ENCODE measurements around the gene HBP1.

Gene HBP1

DNA sequence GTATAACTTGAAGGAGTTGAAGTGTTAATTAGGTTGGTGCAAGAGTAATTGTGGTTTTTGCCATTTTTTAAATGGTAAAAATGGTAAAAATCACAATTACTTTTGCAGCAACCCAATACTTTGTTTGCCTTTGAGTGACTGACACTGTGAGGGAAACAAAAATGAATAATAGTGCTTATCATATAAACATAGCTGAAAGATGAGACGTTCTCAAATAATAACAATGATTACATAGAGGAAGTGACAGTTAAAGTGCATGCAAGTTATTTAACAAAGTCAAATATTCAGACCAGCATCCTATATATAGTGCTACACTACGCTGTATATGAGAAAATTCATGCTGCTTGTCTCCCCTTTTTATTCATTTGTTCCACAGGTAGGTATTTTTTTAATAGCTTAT, 4.7 kb upstream of the HBP1 start:
- Histone ChIP-seq H3K9me3 (no peaks in the 10 kb centered on the region), H3K4me1 (peaks cover 3% of the 10 kb centered on the region), H3K27me3 (ENCODE audit: low read depth) (no peaks in the 10 kb centered on the region), H3K4me3 (no peak overlapping the region), H3K36me3 (replicated peaks) (no peaks in the 10 kb centered on the region)
- no peak for DNase-seq (ENCODE audit: low spot score in 2 of 2)
- in situ Hi-C loops (cut with MboI; ENCODE audit: low sequenced_read_pairs): no loop called here

DNA sequence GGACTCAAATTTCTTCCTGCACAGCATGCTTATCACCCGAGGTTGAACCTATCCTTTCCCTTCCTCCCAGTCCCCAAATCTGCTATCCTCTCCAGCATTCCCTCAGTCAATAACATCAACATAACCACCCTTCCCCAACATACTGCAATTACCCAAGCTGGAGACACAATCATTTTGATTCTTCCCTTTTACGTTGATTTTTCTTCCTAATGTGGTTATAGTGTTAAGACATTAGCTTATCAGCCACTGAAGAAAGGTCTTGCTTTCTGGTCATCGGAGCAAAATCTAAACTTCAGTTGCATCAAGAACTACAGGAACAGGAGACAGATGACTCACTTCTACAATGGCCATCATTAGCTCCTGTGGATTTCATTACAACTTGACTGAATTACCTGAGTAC, 3.5 kb upstream of the HBP1 start:
- Histone ChIP-seq H3K4me1 (peaks cover 3% of the 10 kb centered on the region), H3K9me3 (no peaks in the 10 kb centered on the region), H3K36me3 (replicated peaks) (no peaks in the 10 kb centered on the region), H3K4me3 (no peak overlapping the region), H3K27me3 (ENCODE audit: low read depth) (no peaks in the 10 kb centered on the region)
- in situ Hi-C loops (cut with MboI; ENCODE audit: low sequenced_read_pairs): no loop called here
- DNase-seq (ENCODE audit: low spot score in 2 of 2): no peak

DNA sequence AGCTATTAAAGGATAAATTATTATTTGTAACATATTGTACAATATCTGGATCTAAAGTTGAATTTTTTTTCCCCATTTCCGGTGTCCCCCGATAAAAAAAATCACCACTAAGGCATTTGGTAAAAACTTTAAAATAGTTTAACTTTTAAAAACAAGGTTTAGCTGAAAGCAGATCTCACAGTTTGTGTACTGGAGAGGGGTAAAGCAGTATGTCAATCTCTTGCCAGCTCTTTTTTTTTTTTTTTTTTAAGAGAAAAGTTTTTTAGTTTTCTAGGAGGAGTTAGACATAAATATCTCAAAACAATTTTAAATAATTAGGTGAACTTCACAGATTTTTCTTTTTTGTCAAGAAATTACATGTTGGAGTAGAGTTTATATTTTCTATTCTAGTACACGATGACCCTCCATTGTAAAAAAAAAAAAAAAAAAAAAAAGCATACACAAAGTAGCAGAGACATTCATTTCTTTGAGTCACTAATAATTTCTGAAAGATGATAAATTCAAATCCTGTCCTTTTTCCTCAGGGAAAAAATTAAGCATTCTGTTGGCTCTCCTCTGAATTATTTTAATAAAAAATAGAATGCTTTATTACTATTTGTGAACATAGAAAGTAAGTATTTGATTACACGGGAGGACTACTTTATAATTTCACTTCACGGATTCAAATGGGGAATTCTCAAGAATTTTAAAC, 1.9 kb upstream of the HBP1 start:
- Histone ChIP-seq H3K36me3 (replicated peaks) (no peaks in the 10 kb centered on the region), H3K27me3 (ENCODE audit: low read depth) (no peaks in the 10 kb centered on the region), H3K9me3 (no peaks in the 10 kb centered on the region), H3K4me1 (peaks cover 3% of the 10 kb centered on the region), H3K4me3 (peak overlapping the region; percentile 33)
- no peak for DNase-seq (ENCODE audit: low spot score in 2 of 2)
- in situ Hi-C loops (cut with MboI; ENCODE audit: low sequenced_read_pairs): no loop called here

DNA sequence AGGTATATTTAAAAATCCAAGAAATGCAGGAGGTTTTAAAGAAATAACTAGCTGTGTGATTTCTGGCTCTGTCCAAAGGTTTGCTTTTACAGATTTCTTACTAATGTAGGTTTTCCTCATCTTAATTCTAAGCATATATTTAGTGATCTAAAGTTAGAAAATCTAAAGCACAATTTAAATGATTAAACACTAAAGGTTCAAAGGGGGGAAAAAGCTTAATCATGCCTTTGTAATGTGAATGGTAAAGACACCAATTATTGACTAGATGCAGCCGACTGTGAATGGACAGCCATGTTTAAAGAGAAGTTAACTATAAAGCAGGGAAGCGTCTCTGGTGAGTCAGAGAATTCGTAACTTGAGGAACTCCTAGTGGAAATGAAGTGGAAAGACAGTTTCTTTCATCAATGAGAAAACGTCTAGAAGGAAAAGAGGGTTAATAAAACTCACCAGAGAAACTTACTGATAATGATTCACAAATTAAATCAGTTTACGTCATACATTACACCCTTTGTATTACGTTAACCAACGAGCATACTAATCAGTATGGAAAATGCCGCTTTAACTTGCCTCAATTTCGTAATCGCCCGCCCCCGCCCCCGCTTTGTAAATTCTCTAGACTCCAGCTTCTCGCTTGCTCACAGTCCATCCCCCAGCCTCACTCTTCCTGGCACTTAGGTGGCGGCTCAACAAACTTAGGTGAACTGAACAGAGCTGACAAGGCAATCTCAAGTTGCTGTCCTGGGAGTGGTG, 1.1 kb upstream of the HBP1 start:
- in situ Hi-C loops (cut with MboI; ENCODE audit: low sequenced_read_pairs): no loop called here
- H3K4me3 ChIP-seq: peak overlapping the region; percentile 33
- no peaks in the 10 kb centered on the region for H3K36me3 ChIP-seq (replicated peaks)
- no peaks in the 10 kb centered on the region for H3K27me3 ChIP-seq (ENCODE audit: low read depth)
- no peaks in the 10 kb centered on the region for H3K9me3 ChIP-seq
- peak; percentile 41 to 88 for DNase-seq (ENCODE audit: low spot score in 2 of 2)
- H3K4me1 ChIP-seq: peaks cover 5% of the 10 kb centered on the region

DNA sequence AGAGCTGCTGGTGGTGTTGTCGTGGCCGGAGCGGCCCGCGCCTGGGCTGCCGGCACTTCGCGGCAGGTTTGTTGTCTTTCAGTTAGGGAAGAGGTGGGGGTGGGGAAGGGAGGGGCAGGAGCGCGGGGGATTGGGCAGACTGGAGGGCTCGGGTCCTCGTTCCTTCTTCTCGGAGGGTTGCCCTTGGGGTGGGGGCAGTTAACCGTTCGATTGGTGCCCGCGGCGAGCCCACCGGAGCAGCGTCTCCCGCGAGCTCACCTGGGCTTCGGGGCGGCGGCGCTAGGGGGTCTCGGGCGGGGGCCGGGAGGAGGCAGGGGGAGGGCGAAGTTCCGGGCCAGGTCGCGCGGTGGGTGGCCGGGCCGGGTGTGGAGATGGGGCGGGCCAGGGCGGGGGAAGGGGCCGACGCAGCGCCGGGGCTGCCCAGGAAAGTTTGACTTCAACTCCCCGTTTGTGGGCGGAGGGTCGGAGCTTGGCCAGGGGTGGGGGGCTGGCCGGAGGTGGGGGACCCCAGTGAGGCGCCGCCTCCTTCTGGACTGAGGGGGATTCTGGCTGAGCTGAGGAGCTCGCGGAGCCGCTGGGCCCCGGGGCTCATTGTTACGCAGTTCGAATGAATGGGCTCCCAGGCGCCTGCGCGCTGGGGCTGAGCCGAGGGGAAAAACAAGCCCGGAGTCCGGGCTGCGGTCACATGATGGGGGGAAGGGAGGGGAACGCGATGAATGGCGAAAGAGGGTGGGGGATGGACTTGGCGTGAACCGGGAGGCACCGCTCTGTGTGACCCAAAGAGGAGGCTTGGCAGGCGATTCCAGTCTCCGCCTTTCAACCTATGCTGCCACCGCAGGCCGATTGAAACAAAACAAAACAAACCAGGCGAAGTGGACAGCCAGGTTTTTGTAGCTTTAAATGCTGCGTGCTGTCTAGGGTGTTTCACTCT, 582 bp downstream of the HBP1 start:
- no peaks in the 10 kb centered on the region for H3K36me3 ChIP-seq (replicated peaks)
- in situ Hi-C loops (cut with MboI; ENCODE audit: low sequenced_read_pairs): no loop called here
- peak overlapping the region; percentile 72 for H3K4me3 ChIP-seq
- H3K27me3 ChIP-seq (ENCODE audit: low read depth): no peaks in the 10 kb centered on the region
- no peaks in the 10 kb centered on the region for H3K9me3 ChIP-seq
- peak; percentile 90 to 97 for DNase-seq (ENCODE audit: low spot score in 2 of 2)
- peaks cover 17% of the 10 kb centered on the region for H3K4me1 ChIP-seq

DNA sequence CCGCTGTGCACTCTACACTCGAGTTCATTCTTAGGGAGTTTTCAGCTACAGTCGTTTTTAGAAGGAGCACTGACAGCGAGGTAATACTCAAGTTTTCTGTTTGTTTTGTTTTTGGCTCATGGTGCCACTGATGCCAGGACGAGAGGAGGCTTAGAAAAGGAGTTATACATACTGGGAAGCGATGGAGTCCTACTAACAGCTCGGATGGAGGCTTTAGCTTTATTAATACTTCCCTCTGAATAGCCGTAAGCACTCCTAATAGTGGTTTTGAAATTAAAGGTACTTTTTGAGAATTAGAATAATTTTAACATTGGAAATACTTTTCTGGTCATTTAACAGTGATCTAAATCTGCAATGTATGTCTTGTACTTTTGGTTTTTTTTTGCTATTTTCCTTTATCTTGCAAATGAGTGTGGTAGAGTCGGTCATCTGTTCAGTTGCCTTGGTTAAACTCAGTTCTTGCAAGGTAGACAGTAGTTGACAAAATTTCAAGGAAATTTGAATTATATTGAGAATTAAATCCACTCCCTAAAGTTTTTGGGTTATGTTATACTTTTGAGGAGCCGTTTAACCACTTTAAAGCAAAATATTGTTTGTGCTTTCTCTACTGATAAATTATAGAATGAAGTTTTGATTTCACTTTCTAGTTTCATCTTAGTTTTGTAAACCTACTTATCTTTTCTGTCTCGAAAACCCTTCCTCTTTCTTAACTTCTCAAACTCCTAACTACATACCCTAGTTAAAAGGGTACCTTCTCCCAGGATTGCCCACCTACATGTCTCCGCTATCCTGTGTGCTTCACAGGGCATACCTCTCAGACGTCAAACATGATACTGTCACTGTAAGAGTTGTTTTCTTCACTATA, 1.5 kb downstream of the HBP1 start:
- Histone ChIP-seq H3K4me3 (peak overlapping the region; percentile 72), H3K36me3 (replicated peaks) (no peaks in the 10 kb centered on the region), H3K4me1 (peaks cover 17% of the 10 kb centered on the region), H3K9me3 (no peaks in the 10 kb centered on the region), H3K27me3 (ENCODE audit: low read depth) (no peaks in the 10 kb centered on the region)
- no peak for DNase-seq (ENCODE audit: low spot score in 2 of 2)
- in situ Hi-C loops (cut with MboI; ENCODE audit: low sequenced_read_pairs): no loop called here

DNA sequence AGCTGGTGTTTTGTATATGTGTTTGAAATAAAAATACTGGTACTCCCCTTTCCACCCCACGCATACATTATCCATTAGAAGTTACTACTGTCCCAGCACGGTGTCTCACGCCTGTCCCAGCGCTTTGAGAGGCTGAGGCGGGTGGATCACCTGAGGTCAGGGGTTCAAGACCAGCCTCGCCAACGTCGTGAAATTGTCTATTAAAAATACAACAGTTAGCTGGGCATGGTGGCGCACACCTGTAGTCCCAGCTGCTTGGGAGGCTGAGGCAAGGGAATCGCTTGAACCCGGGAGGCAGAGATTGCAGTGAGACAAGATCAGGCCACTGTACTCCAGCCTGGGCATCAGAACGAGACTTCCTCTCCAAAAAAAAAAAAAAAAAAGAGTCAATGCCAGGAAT, 2.7 kb downstream of the HBP1 start:
- DNase-seq (ENCODE audit: low spot score in 2 of 2): no peak
- in situ Hi-C loops (cut with MboI; ENCODE audit: low sequenced_read_pairs): no loop called here
- no peaks in the 10 kb centered on the region for H3K27me3 ChIP-seq (ENCODE audit: low read depth)
- H3K36me3 ChIP-seq (replicated peaks): no peaks in the 10 kb centered on the region
- peaks cover 17% of the 10 kb centered on the region for H3K4me1 ChIP-seq
- no peaks in the 10 kb centered on the region for H3K9me3 ChIP-seq
- H3K4me3 ChIP-seq: no peak overlapping the region

DNA sequence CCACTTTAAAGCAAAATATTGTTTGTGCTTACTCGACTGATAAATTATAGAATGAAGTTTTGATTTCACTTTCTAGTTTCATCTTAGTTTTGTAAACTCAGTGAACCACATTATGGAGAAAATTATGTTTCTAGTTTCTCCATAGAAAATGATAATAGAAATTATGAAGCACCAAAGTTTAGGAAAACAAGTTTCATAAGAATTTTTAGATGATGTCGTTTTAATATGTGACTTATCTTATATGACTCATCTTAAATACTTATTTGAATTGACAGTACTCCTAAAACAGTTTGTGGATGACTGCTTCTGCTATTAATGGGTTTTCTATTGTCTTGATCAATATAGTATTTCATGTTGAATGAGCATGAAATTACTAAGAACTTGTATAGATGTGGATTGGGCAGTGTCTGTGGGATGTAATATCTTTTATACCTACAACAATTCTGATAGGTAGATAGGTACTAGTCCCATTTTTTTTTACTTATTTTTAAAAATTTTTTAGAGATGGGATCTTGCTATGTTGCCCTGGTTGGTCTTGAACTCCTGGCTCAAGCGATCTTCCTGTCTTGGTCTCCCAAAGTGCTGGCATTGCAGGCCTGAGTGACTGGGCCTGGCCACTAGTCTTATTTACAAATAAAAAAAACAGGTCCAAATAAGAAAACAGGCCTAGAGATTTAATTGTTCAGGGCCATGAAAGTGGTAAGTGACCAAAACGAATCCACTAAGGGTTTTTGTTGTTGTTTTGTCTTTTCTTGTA, 3.7 kb downstream of the HBP1 start:
- no peak for DNase-seq (ENCODE audit: low spot score in 2 of 2)
- in situ Hi-C loops (cut with MboI; ENCODE audit: low sequenced_read_pairs): no loop called here
- Histone ChIP-seq H3K27me3 (ENCODE audit: low read depth) (no peaks in the 10 kb centered on the region), H3K36me3 (replicated peaks) (no peaks in the 10 kb centered on the region), H3K4me1 (peaks cover 14% of the 10 kb centered on the region), H3K4me3 (no peak overlapping the region), H3K9me3 (no peaks in the 10 kb centered on the region)

DNA sequence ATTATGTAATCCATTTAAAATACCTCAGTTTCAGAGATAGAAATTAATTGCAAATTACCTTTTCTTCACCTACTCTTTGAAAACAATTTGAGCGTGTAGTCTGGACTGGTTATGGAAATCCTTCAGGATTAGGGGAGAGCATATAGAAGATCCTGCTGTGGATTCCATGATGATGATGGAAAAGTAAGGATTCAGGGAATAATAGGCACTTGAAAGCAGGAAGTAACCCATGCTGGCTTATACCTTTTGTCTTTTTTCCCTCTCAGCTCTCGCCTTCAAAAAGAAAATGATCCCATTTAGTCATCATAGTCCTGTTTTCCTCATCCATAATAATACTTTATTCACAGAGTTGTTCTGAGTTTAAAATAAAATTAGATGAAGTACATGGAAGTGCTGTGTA, 4.4 kb downstream of the HBP1 start:
- Histone ChIP-seq H3K9me3 (no peaks in the 10 kb centered on the region), H3K36me3 (replicated peaks) (no peaks in the 10 kb centered on the region), H3K4me3 (no peak overlapping the region), H3K4me1 (peaks cover 14% of the 10 kb centered on the region), H3K27me3 (ENCODE audit: low read depth) (no peaks in the 10 kb centered on the region)
- DNase-seq (ENCODE audit: low spot score in 2 of 2): peak in 1 of 2 experiments; percentile 25
- in situ Hi-C loops (cut with MboI; ENCODE audit: low sequenced_read_pairs): no loop called here

DNA sequence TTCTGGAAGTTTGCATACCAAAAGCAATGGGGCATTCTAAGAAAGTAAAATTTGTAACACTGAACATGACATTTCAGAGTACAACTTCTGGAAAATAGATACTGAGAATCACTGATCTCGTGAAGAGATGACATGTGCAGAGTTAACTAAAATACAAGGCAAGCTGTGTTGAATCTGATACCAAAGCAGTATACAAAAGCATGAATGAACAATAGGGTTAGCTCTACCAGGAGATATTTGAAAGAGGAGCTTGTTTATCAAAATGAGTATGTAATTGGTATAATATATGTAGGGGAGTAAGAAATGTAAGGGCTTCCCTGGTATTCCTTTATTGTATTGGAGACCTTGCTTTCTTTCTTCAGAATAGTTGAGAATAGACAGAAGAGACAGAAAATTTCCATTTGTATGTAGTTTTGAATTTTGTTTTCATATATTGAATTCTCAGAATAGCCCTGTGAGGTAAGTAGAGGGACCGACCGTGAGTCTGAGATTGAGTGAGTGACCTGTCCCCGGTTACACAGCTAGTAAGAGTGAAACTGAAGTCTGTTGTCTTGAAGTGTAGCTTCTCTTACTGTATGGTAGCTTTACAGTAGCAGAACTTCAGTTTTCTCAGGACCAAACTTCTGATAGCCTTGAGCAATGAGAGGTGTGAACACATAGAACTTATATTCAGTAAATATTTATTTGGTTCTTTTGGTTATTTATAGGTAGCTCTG, 5.0 kb downstream of the HBP1 start:
- no peaks in the 10 kb centered on the region for H3K36me3 ChIP-seq (replicated peaks)
- peaks cover 14% of the 10 kb centered on the region for H3K4me1 ChIP-seq
- no peak for DNase-seq (ENCODE audit: low spot score in 2 of 2)
- no peaks in the 10 kb centered on the region for H3K27me3 ChIP-seq (ENCODE audit: low read depth)
- H3K9me3 ChIP-seq: no peaks in the 10 kb centered on the region
- H3K4me3 ChIP-seq: no peak overlapping the region
- in situ Hi-C loops (cut with MboI; ENCODE audit: low sequenced_read_pairs): no loop called here

DNA sequence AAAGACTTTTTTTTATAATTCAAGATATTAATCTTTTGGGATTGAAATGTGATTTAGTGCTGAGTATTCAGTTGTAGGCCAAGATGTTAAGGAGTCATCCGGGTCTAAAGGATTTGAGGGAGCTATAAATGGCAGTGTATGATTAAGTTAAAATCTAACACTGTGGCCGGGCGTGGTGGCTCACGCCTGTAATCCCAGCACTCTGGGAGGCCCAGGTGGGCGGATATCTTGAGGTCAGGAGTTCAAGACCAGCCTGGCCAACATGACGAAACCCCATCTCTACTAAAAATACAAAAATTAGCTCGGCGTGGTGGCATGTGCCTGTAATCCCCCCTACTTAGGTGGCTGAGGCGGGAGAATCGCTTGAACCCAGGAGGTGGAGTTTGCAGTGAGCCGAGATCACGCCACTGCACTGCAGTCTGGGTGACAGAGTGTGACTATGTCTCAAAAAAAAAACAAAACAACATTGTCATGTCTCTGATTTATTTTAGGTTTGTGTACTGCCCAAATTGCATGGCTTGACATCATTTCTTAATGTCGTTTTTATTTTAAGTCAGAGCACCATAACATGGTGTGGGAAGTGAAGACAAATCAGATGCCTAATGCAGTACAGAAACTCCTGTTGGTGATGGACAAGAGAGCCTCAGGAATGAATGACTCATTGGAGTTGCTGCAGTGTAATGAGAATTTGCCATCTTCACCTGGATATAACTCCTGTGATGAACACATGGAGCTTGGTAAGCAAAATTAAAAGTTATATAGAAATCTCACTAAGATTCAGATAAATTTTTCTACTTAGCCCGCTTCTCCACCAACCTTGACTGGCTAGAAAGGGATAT, 10.7 kb downstream of the HBP1 start:
- DNase-seq (ENCODE audit: low spot score in 2 of 2): no peak
- in situ Hi-C loops (cut with MboI; ENCODE audit: low sequenced_read_pairs): loop anchor here (25.0 kb wide), 2 partner anchors 558 to 683 kb away; partner anchors contain the start of gene CBLL1

More for the DNA sequence above, 10.7 kb downstream of the HBP1 start:
- Histone ChIP-seq H3K27me3 (ENCODE audit: low read depth) (no peaks in the 10 kb centered on the region), H3K9me3 (no peaks in the 10 kb centered on the region), H3K4me1 (peaks cover 3% of the 10 kb centered on the region; the same call in 1 of the 2 replicates), H3K36me3 (replicated peaks) (peaks cover 5% of the 10 kb centered on the region), H3K4me3 (no peak overlapping the region)

Measured in HAP-1 (cell line).